Lower leg skin (tissue), 4 donors: ENCODE data around the gene CISTR. TPM values are rescaled to one million over a fixed set of nuclear protein-coding genes. Genes with fewer than 3 reads are reported as not detected.
A peak's percentile ranks its signal among the peaks of the same experiment; 100 is the strongest.
"Not testable (repeated sequence)": the region's sequence is repeated elsewhere in the genome, so short reads cannot be mapped to it uniquely, and the experiment has no call there.

ENCODE experiments used
- DNase-seq, 2 donors: peaks; one replicate each; pipeline ENCODE4 v3.0.0-alpha.2; 2019; ENCODE audit warnings: low spot score in 2 of 2
- H3K4me3 ChIP-seq: fragments of 200-600 bp; sonication (generic); 2 replicates; pipeline ENCODE4 v1.5.1; 2017; ENCODE audit warnings: mild to moderate bottlenecking, low read depth; ENCODE audit not compliant: poor library complexity, severe bottlenecking
- POLR2A ChIP-seq, 2 donors: fragments of 450-650 bp; IDR thresholded peaks; one replicate each; pipeline ENCODE4 v1.6.1; 2016 to 2017; ENCODE audit warnings: antibody characterized with exemption in 2 of 2, mild to moderate bottlenecking in 1 of 2, moderate library complexity in 1 of 2
- WGBS, 2 donors: methylation state at CpG; one replicate each; pipeline ENCODE4 v1.1.5; 2018; 5-methylcytosine and 5-hydroxymethylcytosine counted together
- intact Hi-C: fragments of 100-400 bp; cut with DNase I; formaldehyde crosslinking; loops from one replicate; pipeline ENCODE4 v1.15.0; 2023; ENCODE audit warnings: low total_unique reads
- total RNA-seq, 4 donors: library from RNA; depleted of rRNA; stranded (reverse); fragments of >200 nt; gene quantifications; one replicate each; pipeline ENCODE4 v1.1.0, GENCODE V29; 2016
- TF ChIP-seq, protein P1 (sequence below), 3 donors: fragments of 450-650 bp; IDR thresholded peaks; one replicate each; pipeline ENCODE4 v1.5.1; 2016; ENCODE audit warnings: antibody characterized with exemption in 3 of 3, mild to moderate bottlenecking in 3 of 3, moderate library complexity in 2 of 3

CISTR gene
- total RNA-seq, 4 donors from 2014 or later, result not detected

DNA sequence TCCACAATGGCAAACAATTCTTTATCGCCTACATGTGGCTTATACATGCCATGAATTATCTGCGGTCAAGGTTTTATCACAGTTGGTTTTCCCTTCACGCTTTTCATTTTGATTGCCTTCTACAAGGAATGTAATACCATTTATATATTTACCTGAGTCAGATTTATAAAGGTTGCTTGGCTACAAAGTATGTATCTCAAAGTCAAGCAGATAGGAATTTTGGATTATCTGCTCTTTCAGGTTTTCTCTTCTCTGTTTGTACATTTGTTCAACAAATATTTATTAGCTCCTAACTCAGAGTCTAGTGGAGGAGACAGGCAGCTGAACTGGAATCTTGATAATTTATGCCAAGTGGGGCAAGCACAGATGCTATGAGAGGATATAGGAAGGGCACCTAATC is 28.5 kb upstream of the CISTR start:
- intact Hi-C loops, result no loop called here
- H3K4me3 ChIP-seq, result no peak overlapping the region
- TF ChIP-seq, protein P1, sequence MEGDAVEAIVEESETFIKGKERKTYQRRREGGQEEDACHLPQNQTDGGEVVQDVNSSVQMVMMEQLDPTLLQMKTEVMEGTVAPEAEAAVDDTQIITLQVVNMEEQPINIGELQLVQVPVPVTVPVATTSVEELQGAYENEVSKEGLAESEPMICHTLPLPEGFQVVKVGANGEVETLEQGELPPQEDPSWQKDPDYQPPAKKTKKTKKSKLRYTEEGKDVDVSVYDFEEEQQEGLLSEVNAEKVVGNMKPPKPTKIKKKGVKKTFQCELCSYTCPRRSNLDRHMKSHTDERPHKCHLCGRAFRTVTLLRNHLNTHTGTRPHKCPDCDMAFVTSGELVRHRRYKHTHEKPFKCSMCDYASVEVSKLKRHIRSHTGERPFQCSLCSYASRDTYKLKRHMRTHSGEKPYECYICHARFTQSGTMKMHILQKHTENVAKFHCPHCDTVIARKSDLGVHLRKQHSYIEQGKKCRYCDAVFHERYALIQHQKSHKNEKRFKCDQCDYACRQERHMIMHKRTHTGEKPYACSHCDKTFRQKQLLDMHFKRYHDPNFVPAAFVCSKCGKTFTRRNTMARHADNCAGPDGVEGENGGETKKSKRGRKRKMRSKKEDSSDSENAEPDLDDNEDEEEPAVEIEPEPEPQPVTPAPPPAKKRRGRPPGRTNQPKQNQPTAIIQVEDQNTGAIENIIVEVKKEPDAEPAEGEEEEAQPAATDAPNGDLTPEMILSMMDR (IDR thresholded peaks at IDR 0.05), result no peak
- WGBS, 2 donors, result 94 to 99% methylated on average over 3 of the region's 3 CpGs
- DNase-seq, result no peak

DNA sequence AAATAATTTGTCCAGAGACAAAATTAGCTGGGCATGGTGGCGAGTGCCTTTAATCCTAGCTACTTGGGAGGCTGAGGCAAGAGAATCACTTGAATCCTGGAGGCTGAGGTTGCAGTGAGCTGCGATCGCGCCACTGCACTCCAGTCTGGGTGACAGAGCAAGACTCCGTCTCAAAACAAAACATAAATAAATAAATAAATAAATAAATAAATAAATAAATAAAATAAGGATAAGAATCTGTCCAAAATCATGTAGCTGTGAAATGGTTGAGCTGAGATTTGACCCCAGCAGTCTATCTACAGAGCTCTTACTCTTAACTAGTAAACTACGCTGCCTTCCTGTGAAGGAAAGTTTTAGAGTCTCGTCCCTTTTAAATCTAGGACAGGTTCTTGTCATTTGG is 27.9 kb upstream of the CISTR start:
- H3K4me3 ChIP-seq, intact Hi-C loops, DNase-seq: not testable (repeated sequence)
- WGBS, 2 donors, result 97 to 98% methylated on average over 7 of the region's 7 CpGs

DNA sequence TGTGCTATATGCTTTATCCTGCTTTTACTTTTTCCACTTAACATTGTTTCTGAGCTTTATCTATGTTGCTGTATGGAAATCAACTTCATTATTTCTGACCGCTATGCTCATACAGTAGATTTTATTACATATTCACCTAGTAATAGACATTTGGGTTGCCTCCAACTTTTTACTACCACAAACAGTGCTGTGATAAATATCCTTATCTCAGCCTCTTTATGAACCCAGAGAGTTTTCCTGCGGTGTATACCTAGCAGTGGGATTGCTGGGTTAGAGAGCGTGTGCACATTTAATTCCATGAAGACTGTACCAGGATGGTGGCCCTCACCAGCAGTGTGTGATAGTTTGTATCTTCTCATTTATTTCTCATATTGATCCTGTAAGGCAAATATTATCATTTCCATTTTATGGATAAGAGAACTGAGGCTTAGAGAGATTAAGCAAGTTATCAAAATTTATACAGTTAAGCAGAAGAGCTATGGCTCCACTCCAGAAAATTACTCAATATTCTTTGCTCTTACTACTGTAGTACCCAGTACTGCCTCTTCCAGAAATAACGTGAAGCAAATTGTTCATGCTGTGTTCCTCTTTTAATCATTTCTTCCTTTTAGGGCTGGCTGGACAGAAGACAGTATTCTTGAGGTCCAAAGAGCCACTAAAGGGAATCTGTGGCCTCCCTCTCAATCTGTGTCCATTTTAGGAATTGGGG is 26.3 kb upstream of the CISTR start:
- TF ChIP-seq POLR2A (IDR thresholded peaks at IDR 0.05), result no peak
- TF ChIP-seq, protein P1 (IDR thresholded peaks at IDR 0.05), result no peak
- intact Hi-C loops, result no loop called here
- no peak overlapping the region for H3K4me3 ChIP-seq
- WGBS, 2 donors, result 80 to 81% methylated on average over 4 of the region's 4 CpGs
- DNase-seq, result no peak

DNA sequence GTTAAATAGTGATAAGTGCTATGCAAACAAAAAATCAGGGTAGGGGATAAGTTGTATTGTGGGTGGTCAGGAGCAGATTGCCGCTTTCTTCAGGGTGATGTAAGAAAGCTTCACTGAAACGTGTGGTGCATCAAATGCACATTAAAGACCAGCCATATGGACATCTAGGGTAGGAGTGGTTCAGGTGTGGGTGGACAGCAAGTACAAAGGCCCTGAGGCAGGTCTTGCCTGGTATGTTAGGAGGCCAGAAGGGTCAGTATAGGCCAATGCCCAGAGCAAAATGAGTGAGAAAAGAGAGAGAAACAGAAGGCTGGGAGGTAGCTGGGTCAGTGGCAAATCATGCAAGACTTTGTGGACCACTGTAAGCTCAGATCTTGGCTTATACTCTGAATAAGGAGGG is 25.6 kb upstream of the CISTR start:
- WGBS, 2 donors, result 87 to 88% methylated on average over 2 of the region's 2 CpGs
- H3K4me3 ChIP-seq, result no peak overlapping the region
- intact Hi-C loops, result no loop called here
- no peak for DNase-seq
- TF ChIP-seq, protein P1 (IDR thresholded peaks at IDR 0.05), result no peak
- no peak for TF ChIP-seq POLR2A (IDR thresholded peaks at IDR 0.05)

DNA sequence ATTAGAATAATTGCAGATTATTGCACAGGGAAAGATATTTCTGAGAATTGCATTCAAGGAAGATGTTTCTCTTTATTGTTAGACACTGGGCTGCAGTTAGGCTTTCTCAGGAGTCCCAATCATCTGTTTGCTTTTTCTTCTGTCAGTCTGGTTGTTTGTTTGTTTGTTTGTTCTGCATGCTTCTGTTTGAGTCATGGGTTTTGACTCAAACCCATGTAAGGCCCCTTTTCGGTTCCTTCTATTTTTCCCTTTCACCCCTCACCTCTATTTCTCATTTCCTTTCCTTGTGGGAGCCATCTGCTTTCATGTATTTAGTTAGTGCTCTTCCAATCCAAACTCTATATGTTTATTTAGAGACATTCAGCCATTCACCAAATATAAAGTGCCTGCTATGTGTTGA is 25.1 kb upstream of the CISTR start:
- no peak overlapping the region for H3K4me3 ChIP-seq
- no peak for DNase-seq
- intact Hi-C loops, result no loop called here
- WGBS, 2 donors, result 84 to 96% methylated on average over 1 of the region's 1 CpG
- no peak for TF ChIP-seq POLR2A (IDR thresholded peaks at IDR 0.05)
- TF ChIP-seq, protein P1 (IDR thresholded peaks at IDR 0.05), result no peak

DNA sequence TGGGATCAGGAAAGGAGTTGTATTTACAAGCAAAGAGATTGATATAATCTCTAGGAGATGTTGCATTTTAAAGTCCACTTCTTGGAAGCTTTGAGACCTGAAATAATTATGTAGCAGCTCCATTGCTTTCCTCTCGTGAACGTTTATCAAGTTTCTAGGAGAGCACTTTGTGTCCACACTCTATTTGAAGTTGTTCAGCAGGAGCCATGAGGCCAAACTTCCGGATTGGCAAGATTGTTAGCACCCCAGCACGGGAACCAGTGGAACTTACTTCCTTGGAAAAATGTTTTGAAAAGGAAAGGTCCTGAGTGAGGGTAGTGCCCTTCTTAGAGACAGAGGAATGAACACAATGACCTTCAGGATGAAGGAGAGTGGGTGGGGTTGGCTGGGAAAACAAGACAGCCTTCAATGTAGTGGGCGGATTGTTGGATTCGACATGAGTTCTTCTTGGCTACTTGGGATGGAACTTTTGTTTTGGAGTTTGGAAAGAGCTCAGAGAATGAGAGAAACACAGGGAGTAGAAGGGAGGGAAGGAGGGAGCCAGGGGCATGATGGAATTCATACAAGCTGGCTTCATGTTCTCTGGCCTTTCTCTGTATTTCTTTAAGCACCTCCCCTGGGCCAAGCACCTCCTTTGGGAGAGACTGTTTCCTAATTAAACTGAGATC is 23.8 kb upstream of the CISTR start:
- 24 to 32% methylated on average over 6 of the region's 6 CpGs for WGBS, 2 donors
- no peak overlapping the region for H3K4me3 ChIP-seq
- peak in 1 of 2 donors; percentile 66 for DNase-seq
- TF ChIP-seq POLR2A (IDR thresholded peaks at IDR 0.05), result no peak
- TF ChIP-seq, protein P1 (IDR thresholded peaks at IDR 0.05), result no peak
- intact Hi-C loops, result no loop called here
